ENCODE results near the gene ARFGAP3. TPM values are rescaled to one million over a fixed set of nuclear protein-coding genes. Genes with fewer than 3 reads are reported as not detected.
A peak's percentile ranks its signal among the peaks of the same experiment; 100 is the strongest.

The ARFGAP3 gene
- total RNA-seq, 4 donors from 2014 or later, result 38.4 to 86.9 (median 47.5) TPM

DNA sequence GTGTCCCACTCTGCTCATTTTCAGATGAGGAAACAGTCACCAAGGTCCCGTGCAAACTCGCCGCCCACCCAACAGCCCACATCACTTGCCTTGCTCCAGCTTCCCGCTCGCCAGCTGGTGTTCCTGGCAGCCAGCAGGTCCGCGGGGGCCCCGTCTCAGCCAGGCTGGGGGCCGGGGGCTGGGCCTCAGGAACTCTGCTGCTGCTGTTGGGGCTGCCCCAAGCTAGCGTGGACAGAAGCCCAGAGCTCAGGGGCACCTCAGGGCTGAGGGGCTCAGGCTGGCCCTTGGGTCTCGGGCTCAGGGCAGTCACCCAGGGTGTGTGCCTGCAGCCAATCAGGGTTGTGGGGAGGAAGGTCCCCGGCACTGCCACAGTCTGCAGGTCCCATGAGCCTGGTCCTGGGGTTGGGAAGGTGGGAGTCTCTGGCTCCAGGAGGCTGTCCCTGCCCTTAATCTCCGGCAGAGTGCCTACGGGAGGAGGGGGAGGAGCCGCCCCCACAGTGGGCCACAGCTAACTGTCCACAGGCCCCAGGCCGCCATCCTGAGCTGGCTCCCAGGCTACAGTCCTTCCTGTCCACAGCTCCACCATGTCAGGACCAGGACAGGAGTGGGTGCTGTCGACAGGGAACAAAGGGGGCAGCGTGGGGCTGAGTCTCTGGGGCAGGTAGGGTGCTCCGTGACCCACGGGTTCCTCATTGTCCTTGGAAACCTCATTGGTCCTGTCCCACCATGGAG lies 65.2 kb downstream of the ARFGAP3 start:
- no peaks in the 10 kb centered on the region for H3K4me1 ChIP-seq
- H3K27me3 ChIP-seq, result no peaks in the 10 kb centered on the region
- no peak overlapping the region for H3K4me3 ChIP-seq
- intact Hi-C loops (cut with DNase I; ENCODE audit: low total_unique reads), result no loop called here
- H3K9me3 ChIP-seq, result no peaks in the 10 kb centered on the region
- H3K27ac ChIP-seq, result no peak overlapping the region
- H3K36me3 ChIP-seq, result no peaks in the 10 kb centered on the region
- peak in 1 of 2 donors; percentile 50 for DNase-seq
- TF ChIP-seq POLR2A (IDR thresholded peaks at IDR 0.05), result no peak
- TF ChIP-seq, protein P1, sequence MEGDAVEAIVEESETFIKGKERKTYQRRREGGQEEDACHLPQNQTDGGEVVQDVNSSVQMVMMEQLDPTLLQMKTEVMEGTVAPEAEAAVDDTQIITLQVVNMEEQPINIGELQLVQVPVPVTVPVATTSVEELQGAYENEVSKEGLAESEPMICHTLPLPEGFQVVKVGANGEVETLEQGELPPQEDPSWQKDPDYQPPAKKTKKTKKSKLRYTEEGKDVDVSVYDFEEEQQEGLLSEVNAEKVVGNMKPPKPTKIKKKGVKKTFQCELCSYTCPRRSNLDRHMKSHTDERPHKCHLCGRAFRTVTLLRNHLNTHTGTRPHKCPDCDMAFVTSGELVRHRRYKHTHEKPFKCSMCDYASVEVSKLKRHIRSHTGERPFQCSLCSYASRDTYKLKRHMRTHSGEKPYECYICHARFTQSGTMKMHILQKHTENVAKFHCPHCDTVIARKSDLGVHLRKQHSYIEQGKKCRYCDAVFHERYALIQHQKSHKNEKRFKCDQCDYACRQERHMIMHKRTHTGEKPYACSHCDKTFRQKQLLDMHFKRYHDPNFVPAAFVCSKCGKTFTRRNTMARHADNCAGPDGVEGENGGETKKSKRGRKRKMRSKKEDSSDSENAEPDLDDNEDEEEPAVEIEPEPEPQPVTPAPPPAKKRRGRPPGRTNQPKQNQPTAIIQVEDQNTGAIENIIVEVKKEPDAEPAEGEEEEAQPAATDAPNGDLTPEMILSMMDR (IDR thresholded peaks at IDR 0.05), result no peak

DNA sequence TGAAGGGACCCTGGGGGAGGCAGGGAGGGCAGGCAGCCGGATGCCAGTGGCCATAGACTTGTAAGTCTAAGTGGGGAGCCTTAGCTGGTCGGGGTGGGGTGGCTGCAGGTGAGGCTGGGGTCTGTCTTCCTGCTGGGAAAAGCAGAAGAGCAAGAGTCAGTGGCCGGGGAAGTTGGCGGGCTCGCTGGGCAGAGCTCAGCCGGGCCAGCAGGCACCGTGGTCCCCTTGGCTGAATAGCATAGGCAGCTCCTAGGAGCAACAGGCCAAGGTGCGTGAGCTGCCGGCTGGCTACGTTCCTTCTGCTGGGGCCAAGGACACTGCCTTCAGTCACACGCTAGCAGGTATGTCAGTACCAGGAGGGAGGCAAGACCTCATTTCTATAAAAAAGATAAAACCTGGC lies 68.6 kb downstream of the ARFGAP3 start:
- H3K27me3 ChIP-seq, result no peaks in the 10 kb centered on the region
- TF ChIP-seq, protein P1 (IDR thresholded peaks at IDR 0.05), result no peak
- no peak for TF ChIP-seq POLR2A (IDR thresholded peaks at IDR 0.05)
- H3K27ac ChIP-seq, result no peak overlapping the region
- intact Hi-C loops (cut with DNase I; ENCODE audit: low total_unique reads), result no loop called here
- no peak overlapping the region for H3K4me3 ChIP-seq
- DNase-seq, result no peak
- H3K9me3 ChIP-seq, result no peaks in the 10 kb centered on the region
- H3K4me1 ChIP-seq, result no peaks in the 10 kb centered on the region
- H3K36me3 ChIP-seq, result no peaks in the 10 kb centered on the region

DNA sequence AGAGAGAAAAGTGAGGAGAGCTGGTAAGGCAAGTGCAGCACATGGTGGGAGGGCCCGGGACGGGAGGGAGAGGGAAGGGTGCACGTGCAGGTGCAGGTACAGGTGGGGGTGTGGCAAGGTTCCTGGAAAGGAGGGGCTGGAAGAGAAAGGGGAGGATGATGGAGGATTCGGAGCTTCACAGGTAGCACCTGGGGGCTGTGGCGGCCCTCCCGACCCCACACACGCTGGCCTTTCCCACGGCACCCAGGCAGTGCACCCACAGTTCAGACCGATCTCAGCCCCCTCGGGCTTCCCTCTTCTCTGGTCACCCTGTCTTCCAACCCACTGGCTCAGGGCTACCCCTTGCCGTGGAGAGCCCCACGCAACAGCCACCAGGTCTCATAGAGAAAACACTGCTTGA lies 69.1 kb downstream of the ARFGAP3 start:
- H3K4me1 ChIP-seq, result no peaks in the 10 kb centered on the region
- DNase-seq, result no peak
- H3K27me3 ChIP-seq, result no peaks in the 10 kb centered on the region
- H3K9me3 ChIP-seq, result no peaks in the 10 kb centered on the region
- H3K27ac ChIP-seq, result no peak overlapping the region
- H3K4me3 ChIP-seq, result no peak overlapping the region
- TF ChIP-seq, protein P1 (IDR thresholded peaks at IDR 0.05), result no peak
- TF ChIP-seq POLR2A (IDR thresholded peaks at IDR 0.05), result no peak
- no peaks in the 10 kb centered on the region for H3K36me3 ChIP-seq
- intact Hi-C loops (cut with DNase I; ENCODE audit: low total_unique reads), result no loop called here

DNA sequence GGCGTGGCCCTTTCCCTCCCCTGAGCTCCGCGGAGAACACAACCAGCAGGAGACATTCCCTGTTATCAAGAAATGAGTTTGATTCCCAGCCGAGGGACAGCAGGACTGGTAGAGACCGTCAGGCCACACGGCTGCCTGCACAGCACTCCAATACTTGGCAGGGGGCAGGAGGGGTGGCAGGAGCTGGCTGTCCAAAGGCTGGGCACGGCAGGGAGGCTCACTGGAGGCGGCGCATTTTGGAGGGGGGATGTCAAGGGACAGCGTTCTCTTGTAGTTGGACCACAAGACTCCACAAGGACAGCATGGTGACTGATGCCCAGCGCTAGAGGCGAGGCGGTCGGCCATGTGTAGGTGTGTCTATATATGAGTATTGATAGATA lies 69.7 kb downstream of the ARFGAP3 start:
- TF ChIP-seq, protein P1 (IDR thresholded peaks at IDR 0.05), result no peak
- no peaks in the 10 kb centered on the region for H3K4me1 ChIP-seq
- no peak overlapping the region for H3K27ac ChIP-seq
- no peaks in the 10 kb centered on the region for H3K27me3 ChIP-seq
- no peak for DNase-seq
- H3K9me3 ChIP-seq, result no peaks in the 10 kb centered on the region
- intact Hi-C loops (cut with DNase I; ENCODE audit: low total_unique reads), result no loop called here
- H3K4me3 ChIP-seq, result no peak overlapping the region
- H3K36me3 ChIP-seq, result no peaks in the 10 kb centered on the region

DNA sequence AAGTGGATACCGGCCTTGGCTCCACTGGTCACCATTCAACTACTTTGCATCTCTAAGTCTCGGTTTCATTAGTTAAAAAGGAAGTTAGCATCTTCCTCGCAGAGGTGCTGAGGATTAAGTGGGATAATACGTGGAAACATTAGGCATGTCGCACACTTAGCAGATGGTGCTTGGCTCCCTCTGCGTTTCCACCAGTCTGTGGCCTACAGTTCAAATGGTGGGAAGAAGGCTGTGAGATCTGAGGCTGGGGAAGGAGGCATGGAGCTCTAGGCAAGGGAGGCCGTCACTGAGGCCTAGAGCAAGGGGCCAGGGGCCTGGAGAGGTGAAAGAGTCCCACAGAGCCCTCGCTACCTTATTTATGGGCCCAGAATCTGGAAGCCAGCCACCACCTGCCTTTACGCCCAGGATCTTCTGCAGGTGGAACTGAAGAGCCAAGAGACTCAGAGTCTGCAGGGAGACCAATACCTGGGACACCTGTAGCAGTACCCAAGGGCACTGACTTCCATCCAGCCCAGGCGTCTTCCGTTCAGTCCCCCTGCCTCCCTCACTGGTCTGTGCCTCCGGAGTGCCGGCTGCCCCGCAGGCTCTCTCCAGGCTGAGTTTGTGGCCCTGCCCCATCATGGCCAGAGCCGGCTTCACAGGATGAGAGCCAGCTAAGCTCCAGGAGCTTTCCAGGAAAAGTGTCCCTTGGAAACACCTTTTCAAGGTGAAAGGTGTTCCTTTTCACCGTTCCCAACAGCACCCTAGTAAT lies 70.3 kb downstream of the ARFGAP3 start:
- DNase-seq, result no peak
- Histone ChIP-seq H3K36me3 (no peaks in the 10 kb centered on the region), H3K9me3 (no peaks in the 10 kb centered on the region), H3K4me3 (no peak overlapping the region), H3K27me3 (no peaks in the 10 kb centered on the region), H3K27ac (no peak overlapping the region), H3K4me1 (no peaks in the 10 kb centered on the region)
- intact Hi-C loops (cut with DNase I; ENCODE audit: low total_unique reads), result no loop called here
- no peak for TF ChIP-seq POLR2A (IDR thresholded peaks at IDR 0.05)
- TF ChIP-seq, protein P1 (IDR thresholded peaks at IDR 0.05), result no peak
